ENCODE results near the gene PAX3.

Gene PAX3

DNA sequence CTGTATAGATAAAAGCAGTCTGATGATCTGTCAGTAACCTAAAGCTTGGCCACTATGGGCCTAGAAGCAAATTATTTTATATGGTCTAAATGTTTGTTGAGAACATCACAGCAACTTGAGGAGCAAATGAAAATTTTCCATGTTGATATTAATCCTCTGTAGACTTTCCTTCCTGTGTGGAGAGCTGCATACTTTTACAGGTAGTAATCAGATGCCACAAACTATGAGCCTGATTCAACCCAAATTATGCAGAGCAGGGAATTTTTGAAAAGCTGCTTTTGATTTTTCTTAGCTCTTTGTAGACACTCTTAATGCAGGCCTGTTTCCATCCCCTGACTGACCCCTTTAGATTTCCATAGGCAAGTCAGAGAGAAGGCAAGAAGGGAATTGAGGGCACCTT, 17.3 kb downstream of the PAX3 start:
- no peak for DNase-seq (ENCODE audit: low read depth in 1 of 2, low spot score in 1 of 2)
- Histone ChIP-seq H3K27ac (replicated peaks) (no peak overlapping the region), H3K27me3 (ENCODE audit: insufficient read depth, poor library complexity, severe bottlenecking) (peaks cover 16% of the 10 kb centered on the region), H3K4me3 (replicated peaks; ENCODE audit: insufficient read depth, low read length) (no peak overlapping the region)
- TF ChIP-seq SPI1 (IDR thresholded peaks at IDR 0.05; ENCODE audit: borderline replicate concordance, low read depth) = no peak
- no peak for TF ChIP-seq POLR2AphosphoS5 (IDR thresholded peaks at IDR 0.05; ENCODE audit: low read depth)
- TF ChIP-seq, protein P1, sequence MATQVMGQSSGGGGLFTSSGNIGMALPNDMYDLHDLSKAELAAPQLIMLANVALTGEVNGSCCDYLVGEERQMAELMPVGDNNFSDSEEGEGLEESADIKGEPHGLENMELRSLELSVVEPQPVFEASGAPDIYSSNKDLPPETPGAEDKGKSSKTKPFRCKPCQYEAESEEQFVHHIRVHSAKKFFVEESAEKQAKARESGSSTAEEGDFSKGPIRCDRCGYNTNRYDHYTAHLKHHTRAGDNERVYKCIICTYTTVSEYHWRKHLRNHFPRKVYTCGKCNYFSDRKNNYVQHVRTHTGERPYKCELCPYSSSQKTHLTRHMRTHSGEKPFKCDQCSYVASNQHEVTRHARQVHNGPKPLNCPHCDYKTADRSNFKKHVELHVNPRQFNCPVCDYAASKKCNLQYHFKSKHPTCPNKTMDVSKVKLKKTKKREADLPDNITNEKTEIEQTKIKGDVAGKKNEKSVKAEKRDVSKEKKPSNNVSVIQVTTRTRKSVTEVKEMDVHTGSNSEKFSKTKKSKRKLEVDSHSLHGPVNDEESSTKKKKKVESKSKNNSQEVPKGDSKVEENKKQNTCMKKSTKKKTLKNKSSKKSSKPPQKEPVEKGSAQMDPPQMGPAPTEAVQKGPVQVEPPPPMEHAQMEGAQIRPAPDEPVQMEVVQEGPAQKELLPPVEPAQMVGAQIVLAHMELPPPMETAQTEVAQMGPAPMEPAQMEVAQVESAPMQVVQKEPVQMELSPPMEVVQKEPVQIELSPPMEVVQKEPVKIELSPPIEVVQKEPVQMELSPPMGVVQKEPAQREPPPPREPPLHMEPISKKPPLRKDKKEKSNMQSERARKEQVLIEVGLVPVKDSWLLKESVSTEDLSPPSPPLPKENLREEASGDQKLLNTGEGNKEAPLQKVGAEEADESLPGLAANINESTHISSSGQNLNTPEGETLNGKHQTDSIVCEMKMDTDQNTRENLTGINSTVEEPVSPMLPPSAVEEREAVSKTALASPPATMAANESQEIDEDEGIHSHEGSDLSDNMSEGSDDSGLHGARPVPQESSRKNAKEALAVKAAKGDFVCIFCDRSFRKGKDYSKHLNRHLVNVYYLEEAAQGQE (IDR thresholded peaks at IDR 0.05; ENCODE audit: insufficient replicate concordance, low read depth) = no peak
- TF ChIP-seq GABPA (IDR thresholded peaks at IDR 0.05; ENCODE audit: low read depth) = no peak
- TF ChIP-seq, protein P2, sequence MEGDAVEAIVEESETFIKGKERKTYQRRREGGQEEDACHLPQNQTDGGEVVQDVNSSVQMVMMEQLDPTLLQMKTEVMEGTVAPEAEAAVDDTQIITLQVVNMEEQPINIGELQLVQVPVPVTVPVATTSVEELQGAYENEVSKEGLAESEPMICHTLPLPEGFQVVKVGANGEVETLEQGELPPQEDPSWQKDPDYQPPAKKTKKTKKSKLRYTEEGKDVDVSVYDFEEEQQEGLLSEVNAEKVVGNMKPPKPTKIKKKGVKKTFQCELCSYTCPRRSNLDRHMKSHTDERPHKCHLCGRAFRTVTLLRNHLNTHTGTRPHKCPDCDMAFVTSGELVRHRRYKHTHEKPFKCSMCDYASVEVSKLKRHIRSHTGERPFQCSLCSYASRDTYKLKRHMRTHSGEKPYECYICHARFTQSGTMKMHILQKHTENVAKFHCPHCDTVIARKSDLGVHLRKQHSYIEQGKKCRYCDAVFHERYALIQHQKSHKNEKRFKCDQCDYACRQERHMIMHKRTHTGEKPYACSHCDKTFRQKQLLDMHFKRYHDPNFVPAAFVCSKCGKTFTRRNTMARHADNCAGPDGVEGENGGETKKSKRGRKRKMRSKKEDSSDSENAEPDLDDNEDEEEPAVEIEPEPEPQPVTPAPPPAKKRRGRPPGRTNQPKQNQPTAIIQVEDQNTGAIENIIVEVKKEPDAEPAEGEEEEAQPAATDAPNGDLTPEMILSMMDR (IDR thresholded peaks at IDR 0.05; ENCODE audit: insufficient read depth, low read length) = no peak

DNA sequence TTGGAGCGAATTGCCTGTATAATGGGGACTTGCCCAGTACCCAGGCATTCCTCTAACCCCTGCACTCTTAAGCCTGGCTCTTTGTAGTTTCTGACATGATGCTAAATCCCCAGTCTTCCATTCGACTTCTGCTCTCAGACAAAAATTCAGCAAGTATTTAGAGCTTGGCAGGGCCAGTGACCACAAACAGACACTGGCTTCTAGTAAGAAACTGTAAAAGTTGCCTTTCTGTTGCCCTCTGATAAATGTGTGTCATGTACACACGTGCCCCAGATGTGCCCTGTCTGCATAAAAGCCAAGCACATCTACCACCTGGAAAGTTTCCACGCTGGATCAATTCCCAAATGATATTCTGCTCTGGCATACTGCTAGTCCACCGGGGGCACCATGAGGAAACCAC, 18.0 kb downstream of the PAX3 start:
- Histone ChIP-seq H3K27ac (replicated peaks) (no peak overlapping the region), H3K4me3 (replicated peaks; ENCODE audit: insufficient read depth, low read length) (no peak overlapping the region), H3K27me3 (ENCODE audit: insufficient read depth, poor library complexity, severe bottlenecking) (peaks cover 15% of the 10 kb centered on the region)
- TF ChIP-seq, protein P1 (IDR thresholded peaks at IDR 0.05; ENCODE audit: insufficient replicate concordance, low read depth) = no peak
- no peak for TF ChIP-seq SPI1 (IDR thresholded peaks at IDR 0.05; ENCODE audit: borderline replicate concordance, low read depth)
- DNase-seq (ENCODE audit: low read depth in 1 of 2, low spot score in 1 of 2) = no peak

DNA sequence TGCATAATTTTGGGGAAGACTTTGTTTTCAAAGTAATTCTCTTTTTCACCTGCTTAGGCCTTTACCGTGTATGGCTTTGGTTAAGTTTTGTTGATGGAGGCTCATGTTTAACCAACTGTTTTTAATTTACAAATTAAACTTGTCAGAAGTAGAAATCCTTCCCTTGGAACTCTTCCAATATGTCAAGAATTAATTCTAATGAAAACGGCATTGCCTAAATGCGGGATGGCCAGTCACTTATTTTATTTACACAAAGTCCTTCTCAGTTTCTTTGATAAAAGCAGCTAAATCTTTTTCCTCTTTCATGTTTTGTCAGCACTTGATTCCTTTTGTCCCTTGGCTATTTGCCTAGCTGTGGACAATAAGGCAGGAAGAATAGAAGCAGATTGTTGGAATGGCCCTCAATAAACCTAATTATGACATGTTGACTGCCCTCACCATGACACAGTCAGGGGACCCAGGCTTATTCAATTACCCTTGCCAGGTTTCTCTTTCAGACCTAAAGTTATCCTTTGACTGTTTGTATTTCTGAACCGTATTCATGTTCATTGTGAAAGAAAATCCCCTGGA, 26.3 kb downstream of the PAX3 start:
- Histone ChIP-seq H3K27ac (replicated peaks) (no peak overlapping the region), H3K27me3 (ENCODE audit: insufficient read depth, poor library complexity, severe bottlenecking) (peaks cover 27% of the 10 kb centered on the region), H3K4me3 (replicated peaks; ENCODE audit: insufficient read depth, low read length) (no peak overlapping the region)
- DNase-seq (ENCODE audit: low read depth in 1 of 2, low spot score in 1 of 2) = no peak
- TF ChIP-seq GABPA (IDR thresholded peaks at IDR 0.05; ENCODE audit: low read depth) (no peak), SPI1 (IDR thresholded peaks at IDR 0.05; ENCODE audit: borderline replicate concordance, low read depth) (no peak), POLR2AphosphoS5 (IDR thresholded peaks at IDR 0.05; ENCODE audit: low read depth) (no peak)
- TF ChIP-seq, protein P1 (IDR thresholded peaks at IDR 0.05; ENCODE audit: insufficient replicate concordance, low read depth) = no peak
- TF ChIP-seq, protein P2 (IDR thresholded peaks at IDR 0.05; ENCODE audit: insufficient read depth, low read length) = no peak
